NT2/D1 (cell line): ENCODE data around the gene GALNT18.

Source experiments
- SUZ12 ChIP-seq: IDR thresholded peaks from 2 replicates; pipeline ENCODE4 v1.6.1; 2011; ENCODE audit not compliant: insufficient read length, insufficient read depth; ENCODE audit errors: extremely low read depth
- YY1 ChIP-seq: IDR thresholded peaks from 2 replicates; pipeline ENCODE4 v1.6.1; 2011; ENCODE audit not compliant: insufficient read length, insufficient read depth
- ZNF274 ChIP-seq: IDR thresholded peaks from 2 replicates; pipeline ENCODE4 v1.6.1; 2011; ENCODE audit warnings: mild to moderate bottlenecking, low read depth, low read length

- TF ChIP-seq YY1 = no peak
- TF ChIP-seq ZNF274 = no peak
- no peak for TF ChIP-seq SUZ12
These were observed 255.0 kb downstream of the GALNT18 start for GRCh38 chr11:11366793-11367192.
